Measurements from ENCODE around the gene KRT39. TPM values are rescaled to one million over a fixed set of nuclear protein-coding genes. Genes with fewer than 3 reads are reported as not detected.

KRT39 gene
- polyA plus RNA-seq, 3 donors = not detected

DNA sequence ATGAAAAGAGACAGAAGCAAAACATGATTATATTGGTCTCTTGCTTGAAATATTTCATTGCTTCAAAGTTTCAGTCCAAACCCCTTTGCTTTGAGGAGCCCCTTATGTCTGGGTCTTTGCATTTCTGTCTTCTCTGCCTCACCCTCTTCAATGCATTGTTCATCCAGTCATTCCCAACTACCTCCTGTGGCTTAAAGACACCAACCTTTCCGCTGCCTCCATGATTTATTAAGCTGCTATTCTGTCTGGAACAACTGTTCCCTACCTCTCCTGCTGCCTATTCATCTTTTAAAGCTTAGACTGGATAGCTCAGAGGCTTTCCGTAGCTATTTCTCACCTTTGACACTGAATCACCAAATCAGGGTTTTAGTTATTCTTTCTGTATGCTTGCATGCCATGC lies 30.6 kb upstream of the KRT39 start:
- no peaks in the 10 kb centered on the region for H3K9me3 ChIP-seq (replicated peaks in 1 of 2; ENCODE audit: control insufficient read depth in 1 of 2, insufficient read depth in 1 of 2, low read length in 2 of 2)
- Mint-ChIP-seq H3K27ac (no peak overlapping the region), H3K9me3 (peaks cover 0 to 2% (median 0%) of the 10 kb centered on the region in 7 donors), H3K36me3 (no peaks in the 10 kb centered on the region), H3K4me3 (peak overlapping the region in 1 of 2 donors; percentile 7), H3K27me3 (ENCODE audit: low read depth in 3 of 3) (peaks cover 17 to 18% (median 18%) of the 10 kb centered on the region in 3 donors), H3K4me1 (no peaks in the 10 kb centered on the region)
- intact Hi-C loops (cut with micrococcal nuclease) = no loop called here
- no peak overlapping the region for H3K4me3 ChIP-seq (replicated peaks in 1 of 3; ENCODE audit: low read depth in 2 of 3, low read length in 3 of 3)
- peaks cover 3% of the 10 kb centered on the region in 2 donors for H3K27me3 ChIP-seq (ENCODE audit: control insufficient read depth in 2 of 2, insufficient read depth in 2 of 2, low read length in 2 of 2)
- no peak for DNase-seq
- H3K36me3 ChIP-seq (replicated peaks in 1 of 2; ENCODE audit: control insufficient read depth in 1 of 2, insufficient read depth in 2 of 2, low read length in 2 of 2) = no peaks in the 10 kb centered on the region
- TF ChIP-seq, protein P1, sequence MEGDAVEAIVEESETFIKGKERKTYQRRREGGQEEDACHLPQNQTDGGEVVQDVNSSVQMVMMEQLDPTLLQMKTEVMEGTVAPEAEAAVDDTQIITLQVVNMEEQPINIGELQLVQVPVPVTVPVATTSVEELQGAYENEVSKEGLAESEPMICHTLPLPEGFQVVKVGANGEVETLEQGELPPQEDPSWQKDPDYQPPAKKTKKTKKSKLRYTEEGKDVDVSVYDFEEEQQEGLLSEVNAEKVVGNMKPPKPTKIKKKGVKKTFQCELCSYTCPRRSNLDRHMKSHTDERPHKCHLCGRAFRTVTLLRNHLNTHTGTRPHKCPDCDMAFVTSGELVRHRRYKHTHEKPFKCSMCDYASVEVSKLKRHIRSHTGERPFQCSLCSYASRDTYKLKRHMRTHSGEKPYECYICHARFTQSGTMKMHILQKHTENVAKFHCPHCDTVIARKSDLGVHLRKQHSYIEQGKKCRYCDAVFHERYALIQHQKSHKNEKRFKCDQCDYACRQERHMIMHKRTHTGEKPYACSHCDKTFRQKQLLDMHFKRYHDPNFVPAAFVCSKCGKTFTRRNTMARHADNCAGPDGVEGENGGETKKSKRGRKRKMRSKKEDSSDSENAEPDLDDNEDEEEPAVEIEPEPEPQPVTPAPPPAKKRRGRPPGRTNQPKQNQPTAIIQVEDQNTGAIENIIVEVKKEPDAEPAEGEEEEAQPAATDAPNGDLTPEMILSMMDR (IDR thresholded peaks at IDR 0.05) = no peak
- no peaks in the 10 kb centered on the region for H4K20me1 ChIP-seq (ENCODE audit: insufficient read depth, low read length)
- H3K4me2 ChIP-seq (replicated peaks; ENCODE audit: extremely low read depth, low read length, poor library complexity, severe bottlenecking) = no peak overlapping the region
- H2AFZ ChIP-seq (ENCODE audit: insufficient read depth, low read depth, low read length, poor library complexity, severe bottlenecking) = no peak overlapping the region
- H3K79me2 ChIP-seq (ENCODE audit: insufficient read depth, low read length) = no peaks in the 10 kb centered on the region
- H3K9ac ChIP-seq (ENCODE audit: insufficient read depth, low read length, poor library complexity, severe bottlenecking) = no peak overlapping the region
- H3K27ac ChIP-seq (ENCODE audit: low read depth in 1 of 2, low read length in 2 of 2) = no peak overlapping the region
- WGBS (ENCODE audit: insufficient coverage) = 87% methylated on average over 1 of the region's 2 CpGs
- H3K4me1 ChIP-seq (ENCODE audit: control insufficient read depth in 1 of 2, insufficient read depth in 2 of 2, low read length in 2 of 2) = no peaks in the 10 kb centered on the region

DNA sequence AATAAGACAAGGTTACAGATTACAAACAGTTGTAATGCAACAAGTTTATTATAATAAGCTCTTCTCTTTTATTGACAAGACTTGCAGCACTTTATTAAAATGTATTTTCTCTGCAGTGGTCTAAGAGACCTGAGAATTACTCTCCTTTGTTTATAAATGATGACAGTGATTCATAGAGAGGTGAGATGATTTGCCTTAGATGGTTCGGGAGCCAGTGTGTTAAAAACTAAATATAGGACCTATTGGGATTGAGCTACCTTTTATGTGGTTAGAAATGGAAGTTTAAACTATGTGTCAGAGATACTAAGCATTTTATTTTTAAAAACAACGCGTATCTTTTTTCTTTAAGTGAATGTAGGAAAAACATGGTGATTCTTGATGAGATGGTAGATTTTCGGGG lies 30.1 kb upstream of the KRT39 start:
- Mint-ChIP-seq H3K9me3 (peaks cover 0 to 2% (median 0%) of the 10 kb centered on the region in 7 donors), H3K36me3 (no peaks in the 10 kb centered on the region), H3K27ac (no peak overlapping the region), H3K4me3 (no peak overlapping the region), H3K4me1 (no peaks in the 10 kb centered on the region), H3K27me3 (ENCODE audit: low read depth in 3 of 3) (peaks cover 15 to 18% (median 18%) of the 10 kb centered on the region in 3 donors)
- intact Hi-C loops (cut with micrococcal nuclease) = no loop called here
- no peaks in the 10 kb centered on the region for H3K9me3 ChIP-seq (replicated peaks in 1 of 2; ENCODE audit: control insufficient read depth in 1 of 2, insufficient read depth in 1 of 2, low read length in 2 of 2)
- DNase-seq = no peak
- H3K9ac ChIP-seq (ENCODE audit: insufficient read depth, low read length, poor library complexity, severe bottlenecking) = no peak overlapping the region
- no peak overlapping the region for H3K4me3 ChIP-seq (replicated peaks in 1 of 3; ENCODE audit: low read depth in 2 of 3, low read length in 3 of 3)
- no peak overlapping the region for H2AFZ ChIP-seq (ENCODE audit: insufficient read depth, low read depth, low read length, poor library complexity, severe bottlenecking)
- H3K27ac ChIP-seq (ENCODE audit: low read depth in 1 of 2, low read length in 2 of 2) = no peak overlapping the region
- H3K79me2 ChIP-seq (ENCODE audit: insufficient read depth, low read length) = no peaks in the 10 kb centered on the region
- no peaks in the 10 kb centered on the region for H3K4me1 ChIP-seq (ENCODE audit: control insufficient read depth in 1 of 2, insufficient read depth in 2 of 2, low read length in 2 of 2)
- no peak overlapping the region for H3K4me2 ChIP-seq (replicated peaks; ENCODE audit: extremely low read depth, low read length, poor library complexity, severe bottlenecking)
- H4K20me1 ChIP-seq (ENCODE audit: insufficient read depth, low read length) = no peaks in the 10 kb centered on the region
- no peaks in the 10 kb centered on the region for H3K36me3 ChIP-seq (replicated peaks in 1 of 2; ENCODE audit: control insufficient read depth in 1 of 2, insufficient read depth in 2 of 2, low read length in 2 of 2)
- 78% methylated on average over 1 of the region's 4 CpGs for WGBS (ENCODE audit: insufficient coverage)
- H3K27me3 ChIP-seq (ENCODE audit: control insufficient read depth in 2 of 2, insufficient read depth in 2 of 2, low read length in 2 of 2) = peaks cover 3% of the 10 kb centered on the region in 2 donors
- TF ChIP-seq, protein P1 (IDR thresholded peaks at IDR 0.05) = no peak

All from CD14-positive monocyte (primary cell).